Lung microvascular endothelial cell (primary cell): ENCODE results near the gene MVB12B. TPM values are rescaled to one million over a fixed set of nuclear protein-coding genes. Genes with fewer than 3 reads are reported as not detected.

Source experiments
- DNase-seq, 2 donors: peaks; one replicate each; pipeline versions ENCODE4 v3.0.0 to v3.0.0-alpha.2; 2010; ENCODE audit warnings: low read depth in 2 of 2
- total RNA-seq: library from RNA; depleted of rRNA; stranded (reverse); fragments of >200 nt; gene quantifications from 2 replicates; pipeline ENCODE4 v1.2.1, GENCODE V29; 2014

The MVB12B gene
- total RNA-seq, 1 donor from 2014 or later = 16.9 TPM

GRCh38 chr9:126303488-126303887, 23.1 kb upstream of the MVB12B start:
- DNase-seq = peak in 1 of 2 donors; percentile 9

- DNase-seq = no peak
Observed at GRCh38 chr9:126304207-126304970, 22.2 kb upstream of the MVB12B start.

- no peak for DNase-seq
Observed at GRCh38 chr9:126304971-126305320, 21.7 kb upstream of the MVB12B start.

- no peak for DNase-seq
Observed at GRCh38 chr9:126306071-126306647, 20.5 kb upstream of the MVB12B start.

- no peak for DNase-seq
Observed at GRCh38 chr9:126307322-126308061, 19.1 kb upstream of the MVB12B start.

- DNase-seq = no peak
Observed at GRCh38 chr9:126309427-126310189, 17.0 kb upstream of the MVB12B start.

- no peak for DNase-seq
Observed at GRCh38 chr9:126312584-126313551, 13.8 kb upstream of the MVB12B start.

GRCh38 chr9:126316085-126316655, 10.5 kb upstream of the MVB12B start:
- DNase-seq = no peak

- peak; percentile 39 to 73 for DNase-seq
Observed at GRCh38 chr9:126317513-126317912, 9.1 kb upstream of the MVB12B start.

GRCh38 chr9:126318858-126319257, 7.8 kb upstream of the MVB12B start:
- no peak for DNase-seq

GRCh38 chr9:126319671-126320070, 7.0 kb upstream of the MVB12B start:
- DNase-seq = no peak

GRCh38 chr9:126320158-126320922, 6.3 kb upstream of the MVB12B start:
- DNase-seq = peak in 1 of 2 donors; percentile 38

GRCh38 chr9:126321742-126322141, 4.9 kb upstream of the MVB12B start:
- DNase-seq = no peak

- no peak for DNase-seq
Observed at GRCh38 chr9:126325821-126326220, 808 bp upstream of the MVB12B start.

GRCh38 chr9:126327006-126327713, 531 bp downstream of the MVB12B start:
- peak in 1 of 2 donors; percentile 12 for DNase-seq

- DNase-seq = no peak
Observed at GRCh38 chr9:126327714-126328185, 1.1 kb downstream of the MVB12B start.

GRCh38 chr9:126328407-126328806, 1.8 kb downstream of the MVB12B start:
- no peak for DNase-seq

GRCh38 chr9:126329476-126330275, 3.0 kb downstream of the MVB12B start:
- DNase-seq = no peak
